ENCODE measurements around the gene ZNF280A.
"Not testable (repeated sequence)": the region's sequence is repeated elsewhere in the genome, so short reads cannot be mapped to it uniquely, and the experiment has no call there.

ZNF280A gene

GRCh38 chr22:22510833-22511232 is 9.2 kb downstream of the ZNF280A start:
- not testable (repeated sequence) for DNase-seq

DNA sequence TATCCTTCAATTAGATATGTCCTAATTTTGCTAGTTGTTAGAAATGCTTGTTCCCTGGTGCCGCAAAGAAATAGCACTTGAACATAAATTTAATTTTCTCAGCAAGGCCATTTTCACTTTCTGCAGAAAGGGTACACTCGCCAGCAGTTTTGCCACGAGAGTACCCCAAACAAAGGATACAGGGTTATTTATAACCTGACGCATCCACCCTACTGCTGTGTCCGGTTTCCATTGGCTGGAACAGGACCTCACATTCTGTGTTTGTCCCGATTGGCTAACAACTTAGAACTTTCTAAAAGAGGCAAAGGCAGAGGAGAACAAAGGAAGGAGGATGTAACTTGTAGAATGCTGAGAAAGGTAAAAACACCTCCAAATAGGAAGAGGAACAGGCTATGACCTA is 10.2 kb downstream of the ZNF280A start:
- DNase-seq, result not testable (repeated sequence)

- peak; percentile 36 for DNase-seq
These were observed 11.5 kb downstream of the ZNF280A start, which contains the start of gene ZNF280B for GRCh38 chr22:22508274-22509176. TSS of gene ZNF280B (minus strand) at chr22:22508742. CDS start at chr22:22489398, 19,344 bp downstream.

DNA sequence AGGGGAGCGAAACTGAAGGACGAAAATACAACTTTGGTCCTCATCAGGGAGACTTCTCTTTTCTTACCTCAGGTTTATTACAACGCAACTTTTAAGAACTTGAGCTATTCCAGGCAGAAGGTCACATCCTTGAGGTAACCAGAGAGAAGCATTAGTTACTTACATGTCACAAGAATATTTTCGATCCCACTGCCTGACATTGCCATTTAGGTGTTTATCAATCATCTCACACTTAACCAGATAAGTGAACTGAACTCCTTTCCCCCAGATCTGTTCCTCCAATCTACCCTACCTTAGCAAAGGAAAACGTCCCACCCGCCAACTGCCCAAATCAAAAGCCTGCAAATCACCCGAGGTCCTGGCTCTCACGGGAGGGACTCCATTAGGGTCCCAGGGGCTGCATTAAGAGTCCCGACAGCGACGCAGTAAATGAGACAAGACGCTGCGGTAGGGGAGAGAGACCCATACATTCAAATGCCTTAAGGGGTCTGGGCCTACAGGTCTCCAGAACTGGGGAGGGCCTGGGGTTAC is 12.3 kb downstream of the ZNF280A start:
- no peak for DNase-seq

DNA sequence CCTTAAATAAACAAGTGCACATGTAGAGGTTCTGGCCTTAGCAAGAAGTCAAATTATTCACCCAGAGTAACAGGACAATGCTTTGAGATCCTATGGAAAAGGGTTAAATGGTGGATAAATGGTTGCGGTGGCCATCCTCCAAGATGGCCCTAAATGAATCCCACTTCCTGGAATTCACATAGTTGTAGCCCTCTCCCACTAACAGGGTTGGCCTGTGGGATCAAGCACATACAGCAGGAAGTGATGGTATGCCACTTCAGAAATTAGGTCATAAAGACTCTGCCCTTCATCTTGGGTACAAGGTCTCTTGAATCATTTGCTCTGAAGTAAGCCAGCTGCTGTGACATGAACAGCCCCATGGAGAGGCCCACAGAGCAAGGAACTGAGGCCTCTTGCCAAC is 13.3 kb downstream of the ZNF280A start:
- DNase-seq, result no peak

GRCh38 chr22:22498267-22498666 is 21.8 kb downstream of the ZNF280A start:
- no peak for DNase-seq

- not testable (repeated sequence) for DNase-seq
These were observed 28.5 kb downstream of the ZNF280A start for GRCh38 chr22:22491589-22491988.

GRCh38 chr22:22488736-22489135 is 31.3 kb downstream of the ZNF280A start:
- no peak for DNase-seq

DNA sequence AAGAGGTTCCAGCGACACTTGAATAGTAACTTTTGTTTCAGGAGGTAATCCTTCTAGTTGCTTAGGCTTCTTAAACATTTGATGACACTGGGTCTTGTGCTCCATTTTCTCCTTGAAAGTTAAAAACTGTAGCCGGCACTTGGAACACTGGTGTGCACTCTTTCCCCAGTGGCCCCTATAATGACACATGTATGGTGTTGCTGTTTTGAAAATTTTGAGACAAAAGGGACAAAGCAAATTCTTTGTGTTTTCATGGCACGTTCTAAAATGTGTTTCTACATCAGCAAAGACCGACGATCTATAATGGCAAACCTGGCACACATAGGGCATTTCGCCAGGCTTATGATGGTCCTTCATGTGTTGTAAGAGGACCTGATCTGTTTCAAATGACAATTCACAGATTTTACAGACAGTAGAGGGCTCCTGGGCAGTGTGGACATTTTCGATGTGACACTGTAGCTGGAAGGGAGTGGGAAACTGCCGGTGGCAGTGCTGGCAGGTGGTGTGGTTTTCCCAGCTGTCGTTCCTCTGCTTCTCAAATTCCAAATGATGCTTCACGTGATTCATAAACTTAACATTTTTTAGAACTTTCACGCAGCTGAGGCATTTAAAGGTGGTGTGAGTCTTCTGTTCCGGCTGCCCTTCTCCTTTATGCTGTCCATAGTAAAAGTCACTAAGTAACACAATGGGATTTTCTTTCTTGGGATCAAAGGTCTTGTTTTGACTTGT is 32.0 kb downstream of the ZNF280A start:
- peak; percentile 2 for DNase-seq

DNA sequence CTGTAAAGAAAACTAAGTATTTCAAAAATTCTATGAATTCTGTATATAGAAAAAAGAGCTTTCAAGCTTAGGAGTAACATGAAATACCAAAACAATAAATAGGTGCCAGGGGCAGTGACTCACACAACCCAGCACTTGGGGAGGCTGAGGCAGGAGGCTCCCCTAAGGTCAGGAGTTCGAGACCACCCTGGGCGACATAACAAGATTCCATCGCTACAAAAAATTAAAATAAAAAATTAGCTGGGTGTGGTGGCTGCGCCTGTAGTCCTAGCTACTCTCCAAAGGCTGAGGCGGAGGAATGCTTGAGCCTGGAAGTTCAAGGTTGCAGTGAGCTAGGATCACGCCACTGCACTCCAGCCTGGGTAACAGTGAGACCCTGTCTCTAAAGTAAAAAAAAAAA is 33.0 kb downstream of the ZNF280A start:
- no peak for DNase-seq

- DNase-seq, result no peak
These were observed 33.8 kb downstream of the ZNF280A start for GRCh38 chr22:22486132-22486899.

DNA sequence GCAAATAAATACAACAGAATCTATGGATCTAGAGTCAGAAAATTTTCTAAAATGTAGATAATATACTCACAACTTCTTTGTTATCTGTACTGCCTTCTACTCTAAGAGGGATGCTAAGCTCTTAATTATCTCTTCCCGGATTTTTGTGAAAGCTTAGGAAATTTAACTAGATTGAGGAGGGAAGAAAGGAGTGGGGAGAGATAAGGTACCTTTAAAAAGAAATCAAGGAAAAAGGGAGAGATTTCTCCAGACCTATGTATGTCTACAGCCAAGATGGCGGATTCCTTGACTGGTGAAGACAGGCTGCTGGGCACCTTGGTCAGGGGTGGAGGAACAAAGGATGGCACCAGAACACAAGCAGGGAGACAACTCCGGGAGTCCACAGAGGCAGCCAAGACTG is 34.5 kb downstream of the ZNF280A start:
- no peak for DNase-seq

DNA sequence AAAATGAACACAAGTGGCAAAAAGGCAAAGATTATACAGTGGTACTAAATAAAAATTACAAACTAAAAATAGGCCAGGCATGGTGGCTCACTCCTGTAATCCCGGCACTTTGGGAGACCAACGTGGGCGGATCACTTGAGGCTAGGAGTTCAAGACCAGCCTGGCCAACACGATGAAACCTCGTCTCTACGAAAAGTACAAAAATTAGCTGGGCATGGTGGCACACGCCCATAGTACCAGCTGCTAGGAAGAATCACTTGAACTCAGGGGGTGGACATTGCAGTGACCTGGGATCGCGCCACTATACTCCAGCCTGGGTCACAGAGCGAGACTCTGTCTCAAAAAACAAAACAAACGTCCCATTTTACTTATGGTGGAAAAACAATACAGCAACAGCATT is 36.0 kb downstream of the ZNF280A start:
- DNase-seq, result no peak

DNA sequence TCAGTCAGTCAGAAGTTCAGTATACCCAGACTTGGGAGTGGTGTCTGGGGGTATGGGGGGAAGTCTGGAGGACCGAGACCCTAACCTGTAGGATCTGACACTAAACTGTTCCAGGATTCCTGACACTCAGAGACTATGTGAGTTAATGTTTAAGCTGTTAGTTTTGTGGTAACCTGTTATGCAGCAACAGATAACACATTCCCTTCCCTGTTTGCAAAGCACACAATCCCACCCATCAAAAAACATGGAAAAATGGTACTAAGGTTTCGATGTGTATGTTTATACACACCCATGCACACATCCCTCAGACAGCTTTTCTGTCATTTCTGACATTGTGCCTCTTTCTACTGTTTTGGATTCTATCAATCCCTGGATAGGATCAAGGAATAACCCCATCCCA is 39.1 kb downstream of the ZNF280A start:
- DNase-seq, result no peak

DNA sequence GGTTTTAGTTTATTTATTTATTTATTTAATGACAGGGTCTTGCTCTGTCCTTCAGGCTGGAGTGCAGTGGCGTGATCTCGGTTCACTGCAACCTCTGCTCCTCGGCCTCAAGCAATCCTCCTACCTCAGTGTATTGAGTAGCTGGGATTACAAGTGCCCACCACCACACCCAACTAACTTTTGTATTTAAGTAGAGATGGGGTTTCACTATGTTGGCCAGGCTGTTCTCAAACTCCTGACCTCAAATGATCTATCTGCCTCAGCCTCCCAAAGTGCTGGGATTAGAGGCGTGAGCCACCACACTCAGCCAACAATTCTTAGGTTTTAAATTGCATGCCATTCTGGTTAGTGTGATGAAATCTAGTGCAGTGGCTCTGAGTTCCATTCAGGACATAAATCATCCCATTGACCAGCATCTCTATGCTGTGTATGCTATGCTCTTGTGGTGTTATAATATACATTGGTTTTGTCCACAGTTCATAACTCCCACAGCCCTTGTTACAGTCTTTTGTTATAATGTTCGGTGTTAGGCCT is 40.0 kb downstream of the ZNF280A start:
- DNase-seq, result no peak

GRCh38 chr22:22479116-22479515 is 41.0 kb downstream of the ZNF280A start:
- no peak for DNase-seq

DNA sequence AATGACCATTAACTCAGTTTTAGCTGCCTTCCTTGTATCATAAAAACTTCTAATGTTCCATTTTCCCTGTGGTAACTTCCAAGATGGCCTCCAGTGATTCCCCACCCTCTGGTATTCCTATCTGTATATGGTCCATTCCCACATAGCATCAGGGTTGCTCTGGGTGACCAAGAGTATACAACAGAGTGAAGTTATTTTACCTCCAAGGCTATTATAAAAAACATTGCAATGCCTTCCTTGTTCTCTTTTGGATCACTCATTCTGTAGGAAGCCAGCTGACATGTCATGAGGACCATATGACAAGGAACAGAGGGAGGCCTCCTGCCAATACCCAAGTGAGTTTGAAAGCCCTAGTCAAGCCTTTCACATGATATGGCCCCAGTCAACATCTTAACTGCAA is 41.6 kb downstream of the ZNF280A start:
- DNase-seq, result no peak

DNA sequence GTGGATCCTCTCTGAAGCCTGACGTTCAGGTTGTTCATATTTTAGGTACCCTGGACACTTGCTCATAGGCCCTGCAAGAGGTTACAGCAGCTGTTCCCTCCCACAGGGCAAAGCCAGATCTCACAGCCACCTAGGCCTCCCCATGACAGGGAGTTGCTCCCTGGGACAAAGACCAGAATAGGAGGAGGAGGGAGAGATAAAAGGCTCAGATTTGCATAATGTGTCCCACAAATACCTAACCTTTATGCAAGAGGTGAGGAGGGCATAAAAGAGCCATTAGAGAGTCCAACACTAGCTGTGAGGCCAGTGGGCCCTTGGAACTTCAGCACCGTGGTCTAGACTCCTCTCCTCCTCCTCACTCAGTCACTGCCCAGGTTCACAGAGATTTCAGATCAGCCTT is 45.3 kb downstream of the ZNF280A start:
- DNase-seq, result no peak

GRCh38 chr22:22471104-22471503 is 49.0 kb downstream of the ZNF280A start:
- not testable (repeated sequence) for DNase-seq

- DNase-seq, result no peak
These were observed 50.5 kb downstream of the ZNF280A start for GRCh38 chr22:22469527-22469926.

- DNase-seq, result not testable (repeated sequence)
These were observed 51.1 kb downstream of the ZNF280A start for GRCh38 chr22:22468794-22469469.

DNA sequence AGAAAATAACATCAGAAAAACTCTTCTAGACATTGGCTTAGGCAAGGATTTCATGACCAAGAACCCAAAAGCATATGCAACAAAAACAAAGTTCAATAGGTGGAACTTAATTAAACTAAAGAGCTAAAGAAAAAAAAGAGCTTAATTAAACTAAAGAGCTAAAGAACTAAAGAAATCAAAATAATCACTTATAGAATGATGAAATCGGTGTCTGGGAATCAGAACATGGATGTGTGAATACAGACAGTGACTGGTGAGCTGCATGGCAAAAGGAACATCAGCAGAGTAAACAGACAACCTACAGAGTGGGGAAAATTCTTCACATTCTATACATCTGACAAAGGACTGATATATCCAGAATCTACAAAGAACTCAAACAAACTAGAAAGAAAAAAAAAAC is 53.0 kb downstream of the ZNF280A start:
- DNase-seq, result no peak
